ENCODE data around the gene OPCML. TPM values are rescaled to one million over a fixed set of nuclear protein-coding genes. Genes with fewer than 3 reads are reported as not detected.

The OPCML gene
- polyA plus RNA-seq, 10 donors: 0.84 to 2.8 (median 1.8) TPM

GRCh38 chr11:133300666-133301065 is 231.6 kb downstream of the OPCML start:
- no peak for DNase-seq

GRCh38 chr11:133291780-133292179 is 240.5 kb downstream of the OPCML start:
- no peak for DNase-seq

- DNase-seq: no peak
Measured at GRCh38 chr11:133285359-133285758, 246.9 kb downstream of the OPCML start.

- DNase-seq: no peak
Measured at GRCh38 chr11:133284156-133284555, 248.1 kb downstream of the OPCML start.

DNA sequence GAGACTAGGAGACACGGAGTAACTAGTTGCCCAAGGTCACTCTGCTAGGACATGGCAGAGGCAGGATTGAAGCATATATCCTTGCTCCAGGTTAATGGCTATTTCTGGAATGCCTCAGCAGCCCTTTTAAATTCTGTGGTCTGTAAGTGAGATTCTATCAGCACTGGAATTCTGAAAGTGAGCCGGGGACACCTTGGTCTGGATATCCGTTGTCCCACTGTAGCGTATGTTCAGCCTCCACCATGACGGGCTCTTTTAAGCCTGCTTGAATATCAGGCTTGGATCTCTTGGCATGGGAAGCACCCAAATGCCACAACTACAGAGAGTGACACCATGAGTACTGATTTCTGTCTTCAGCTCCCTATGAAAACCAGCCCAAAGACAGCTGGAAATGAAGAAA is 254.4 kb downstream of the OPCML start:
- peak in 1 of 3 donors; percentile 1 for DNase-seq

DNA sequence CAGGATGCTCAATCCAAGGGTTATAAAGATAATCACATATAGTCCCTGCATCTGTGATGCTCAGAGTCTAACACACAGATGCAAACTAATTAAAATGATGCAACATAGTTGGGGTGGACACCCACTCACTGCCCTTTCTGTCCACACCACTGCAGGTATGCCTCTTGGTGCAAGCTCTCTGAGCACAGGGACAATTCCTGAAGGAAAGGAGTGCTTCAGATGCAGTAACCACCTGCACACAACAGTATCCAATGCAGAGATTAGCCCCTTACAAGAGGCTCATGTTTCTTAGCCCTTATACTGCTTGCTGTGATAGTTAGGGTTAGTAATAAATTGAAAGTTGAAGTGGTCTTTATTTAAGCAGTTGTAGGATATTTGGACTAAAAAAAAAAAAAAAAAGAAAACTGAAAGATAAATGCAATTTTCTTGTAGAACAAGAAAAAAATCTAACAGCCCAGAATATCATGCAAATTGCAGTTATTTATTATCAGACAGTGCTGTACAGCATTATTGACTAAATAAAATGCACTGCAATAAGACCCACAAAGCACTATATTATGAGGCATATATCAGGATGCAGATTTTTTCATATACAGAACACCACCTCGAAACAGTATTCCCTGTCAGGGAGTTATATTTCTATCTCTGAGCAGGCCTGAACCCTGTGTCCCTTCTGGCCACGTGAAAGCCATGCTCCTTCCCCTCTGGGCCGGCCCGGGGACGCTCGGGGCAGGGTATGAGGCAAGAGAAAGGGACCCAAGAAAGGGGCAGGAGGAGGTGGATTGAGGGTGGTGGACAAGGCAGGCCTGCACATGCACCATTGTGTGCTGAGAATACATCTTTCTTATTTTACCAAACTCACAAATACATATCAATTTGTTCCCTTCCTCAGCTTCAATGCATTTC is 260.2 kb downstream of the OPCML start:
- no peak for DNase-seq

GRCh38 chr11:133271206-133271605 is 261.1 kb downstream of the OPCML start:
- no peak for DNase-seq

DNA sequence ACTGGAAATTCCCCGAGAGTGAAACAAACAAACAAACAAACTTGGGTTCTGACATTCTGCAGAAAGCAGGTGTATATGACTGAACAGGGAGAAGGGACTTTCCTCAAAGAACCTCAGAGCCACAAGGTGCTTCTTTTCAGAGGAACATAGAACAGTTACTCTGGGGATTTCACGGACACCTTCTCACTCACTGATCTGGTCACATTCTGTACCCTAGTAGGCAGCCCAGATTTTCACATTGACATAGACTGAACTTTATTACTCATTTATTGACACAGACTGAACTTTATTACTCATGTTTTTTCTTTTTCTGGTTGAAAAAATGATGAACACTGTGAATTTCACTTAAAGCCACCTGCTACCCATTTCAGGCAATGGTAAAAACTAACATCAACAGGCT is 263.0 kb downstream of the OPCML start:
- DNase-seq: no peak

DNA sequence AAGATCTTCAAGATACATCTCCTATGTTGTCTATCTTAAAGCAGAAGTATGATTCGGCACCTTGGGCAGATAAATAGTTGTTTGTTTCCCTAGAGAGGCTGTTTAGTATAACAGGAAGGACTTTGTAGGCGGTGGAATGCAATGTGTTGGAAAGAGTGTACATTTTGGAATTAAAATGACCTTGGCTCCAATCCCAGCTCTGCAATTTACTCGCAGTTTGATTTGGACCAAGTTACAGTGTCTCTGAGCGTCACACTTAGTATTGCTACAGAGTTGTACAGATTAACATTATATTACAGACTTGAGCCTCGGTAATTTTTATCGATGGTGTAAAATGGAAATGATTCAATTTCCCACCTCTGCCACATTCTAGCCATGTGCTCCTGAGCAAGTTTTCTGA is 265.3 kb downstream of the OPCML start:
- DNase-seq: peak in 2 of 3 donors; percentile 5 to 6

GRCh38 chr11:133265530-133266035 is 266.7 kb downstream of the OPCML start:
- DNase-seq: no peak

GRCh38 chr11:133263332-133263731 is 269.0 kb downstream of the OPCML start:
- DNase-seq: no peak

DNA sequence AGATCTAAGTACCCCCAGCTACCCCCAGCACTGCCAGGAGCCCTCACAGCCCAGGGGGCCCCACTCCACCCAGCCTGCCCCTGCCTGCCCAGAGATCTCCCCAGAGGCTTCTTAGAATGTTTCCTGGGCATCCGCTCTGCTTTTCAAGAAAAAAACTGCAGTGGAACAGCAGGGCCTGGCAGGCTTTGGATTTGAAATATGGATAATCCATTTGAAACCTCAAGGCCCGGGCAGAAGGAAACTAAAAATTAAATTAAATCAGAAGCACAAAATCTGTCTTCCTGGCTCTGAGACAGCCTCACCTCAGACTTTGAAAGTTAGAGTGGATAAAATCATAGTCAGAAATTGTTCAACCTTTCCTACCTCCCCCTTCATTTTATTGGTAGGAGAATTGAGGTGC is 273.6 kb downstream of the OPCML start:
- no peak for DNase-seq

DNA sequence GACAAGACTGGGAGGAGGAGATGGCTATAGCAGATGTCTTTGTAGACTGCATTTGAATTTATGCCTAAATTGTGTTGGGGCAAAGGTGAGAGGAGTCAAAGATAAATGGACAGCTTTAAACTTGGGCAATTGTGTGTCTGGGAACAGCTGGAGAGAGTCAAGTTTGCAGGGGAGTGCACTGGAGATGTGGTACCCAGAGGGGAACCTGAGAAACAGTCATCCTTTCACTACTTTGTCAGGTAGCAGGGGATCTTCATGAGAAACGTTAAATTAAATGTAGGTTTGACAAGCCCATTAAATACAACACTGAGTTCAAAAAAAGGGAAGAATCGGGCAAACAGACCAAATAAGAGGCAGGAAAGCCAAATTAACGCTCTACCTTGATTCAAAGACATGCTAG is 277.7 kb downstream of the OPCML start:
- no peak for DNase-seq

GRCh38 chr11:133253570-133253969 is 278.7 kb downstream of the OPCML start:
- DNase-seq: no peak

- no peak for DNase-seq
Measured at GRCh38 chr11:133251841-133252240, 280.5 kb downstream of the OPCML start.

DNA sequence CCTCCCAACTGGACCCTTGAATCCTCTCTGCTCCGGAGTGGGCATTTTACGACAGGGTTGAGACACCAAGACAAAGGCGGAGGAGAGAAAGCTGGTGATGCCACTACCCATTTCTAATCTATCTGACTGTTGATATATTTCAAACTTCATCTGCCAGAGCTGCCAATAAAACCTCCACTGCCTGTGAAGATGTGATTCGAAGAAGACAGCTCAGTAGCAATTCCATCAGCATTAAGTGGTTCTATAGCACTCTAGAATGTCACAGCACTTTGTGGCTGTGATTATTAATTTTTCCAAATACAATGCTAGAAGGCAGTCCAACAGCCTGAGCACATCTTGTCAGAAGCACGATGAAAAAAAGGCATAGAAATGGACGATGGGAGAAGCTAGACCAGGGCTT is 282.8 kb downstream of the OPCML start:
- no peak for DNase-seq

GRCh38 chr11:133249065-133249464 is 283.2 kb downstream of the OPCML start:
- no peak for DNase-seq

GRCh38 chr11:133243832-133244231 is 288.5 kb downstream of the OPCML start:
- no peak for DNase-seq

DNA sequence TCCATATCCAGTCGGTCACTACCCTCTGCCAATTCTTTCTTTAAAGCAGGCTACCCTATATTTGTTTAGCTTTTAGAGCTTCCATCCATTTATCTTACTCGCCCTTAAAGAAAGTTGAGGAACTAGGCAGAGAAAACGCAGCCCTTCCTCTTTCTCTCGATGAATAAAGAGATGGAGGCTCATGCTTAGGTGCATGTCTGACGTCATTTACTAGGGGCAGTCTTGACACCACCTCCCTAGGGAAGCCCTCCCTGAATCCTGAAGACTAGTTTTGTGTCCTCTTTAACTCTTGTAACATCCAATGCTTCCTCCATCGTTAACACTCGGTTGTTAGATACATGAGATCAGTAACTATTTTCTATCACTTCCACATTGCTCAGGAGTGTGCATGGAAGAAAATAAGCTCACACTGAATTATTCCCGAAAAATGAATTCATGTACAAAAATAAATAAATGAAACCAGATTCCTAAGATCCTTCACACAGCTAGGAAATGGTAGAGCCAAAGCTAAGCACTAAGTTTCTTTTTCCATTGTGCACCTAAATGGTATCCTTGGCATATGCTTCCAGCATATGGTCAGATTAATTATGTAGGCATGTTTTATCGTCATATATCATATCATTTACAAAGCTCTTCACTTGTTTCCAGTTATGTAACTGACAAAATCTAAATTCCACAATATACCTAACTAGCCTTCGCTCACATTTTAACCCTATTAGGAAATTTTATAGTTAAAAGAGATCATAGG is 291.2 kb downstream of the OPCML start:
- DNase-seq: no peak

DNA sequence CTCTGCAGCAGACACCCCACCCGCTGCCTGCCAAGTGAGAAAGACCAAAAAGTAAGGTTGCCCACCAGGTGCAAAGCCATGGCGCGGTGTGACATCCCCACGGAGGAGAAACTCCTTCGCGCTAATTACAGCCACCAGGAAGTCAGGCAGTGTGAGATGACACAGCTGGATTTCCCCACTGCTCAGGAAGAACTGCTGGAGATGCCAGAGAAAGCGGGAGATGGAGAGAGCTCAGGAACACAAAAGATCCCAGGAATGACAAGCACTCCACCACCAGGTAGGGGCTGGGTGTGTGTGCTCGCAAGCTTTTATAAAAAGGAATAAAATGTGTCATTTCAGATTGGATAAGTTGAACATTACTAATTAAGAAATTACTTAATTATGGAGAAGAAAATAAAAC is 292.7 kb downstream of the OPCML start:
- no peak for DNase-seq

DNA sequence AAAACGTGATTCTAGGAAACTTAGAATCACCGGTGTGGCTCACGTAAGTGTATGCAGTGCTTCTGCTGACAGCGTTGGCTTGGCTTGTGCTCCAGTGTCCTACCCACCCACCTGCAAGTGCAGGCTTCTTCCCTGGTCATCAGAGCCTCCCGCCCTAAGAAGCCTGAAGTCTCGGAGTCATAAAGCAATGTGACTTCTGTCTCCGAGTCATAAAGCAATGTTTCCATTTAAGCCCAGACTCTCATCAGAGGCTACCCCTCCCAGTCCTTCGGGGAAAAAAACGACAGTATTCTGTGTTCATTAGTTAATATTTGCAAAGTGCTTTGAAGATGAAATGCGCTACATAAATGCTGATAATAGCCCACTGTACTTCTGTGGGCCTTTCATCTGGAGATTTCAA is 293.8 kb downstream of the OPCML start:
- no peak for DNase-seq

- DNase-seq: no peak
Measured at GRCh38 chr11:133238027-133238426, 294.3 kb downstream of the OPCML start.

- DNase-seq: no peak
Measured at GRCh38 chr11:133235381-133235780, 296.9 kb downstream of the OPCML start.
